ENCODE results near the gene ADH7.

ADH7 gene

DNA sequence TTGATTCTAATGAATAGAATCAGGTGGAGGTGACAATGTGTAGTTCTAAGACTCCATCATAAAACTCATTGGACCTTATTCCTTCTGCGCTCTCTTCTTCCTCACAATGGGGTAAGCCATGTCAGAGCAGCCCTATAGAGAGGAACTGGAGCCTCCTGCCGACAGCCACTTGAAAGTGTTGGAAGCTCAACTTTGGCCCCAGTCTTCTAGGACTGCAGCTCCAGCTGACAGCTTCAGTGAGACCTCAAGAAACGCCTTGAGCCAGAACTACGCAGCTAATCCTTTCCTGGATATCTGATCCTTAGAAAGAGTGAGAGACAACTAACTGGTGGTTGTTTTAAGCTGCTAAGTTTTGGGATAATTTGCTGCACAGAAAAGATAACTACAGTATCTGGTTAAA lies 22.1 kb upstream of the ADH7 start:
- Histone ChIP-seq H3F3A (ENCODE audit: control insufficient read depth, insufficient read depth) (no peaks in the 10 kb centered on the region), H3K79me2 (ENCODE audit: control insufficient read depth, low read length) (no peaks in the 10 kb centered on the region), H4K20me1 (ENCODE audit: control insufficient read depth, insufficient read depth, low read depth, low read length) (no peaks in the 10 kb centered on the region), H3K9me2 (replicated peaks; ENCODE audit: control insufficient read depth, low read length) (no peaks in the 10 kb centered on the region), H3K9me3 (ENCODE audit: control insufficient read depth, insufficient read depth, low read length) (peaks cover 4% of the 10 kb centered on the region; the same call in 1 of the 2 replicates), H3K4me2 (ENCODE audit: low read length) (no peak overlapping the region), H3K4me3 (ENCODE audit: low read length) (no peak overlapping the region), H3K4me1 (ENCODE audit: control insufficient read depth, low read length) (no peaks in the 10 kb centered on the region), H3K27ac (ENCODE audit: low read depth, low read length) (no peak overlapping the region), H3K36me3 (ENCODE audit: control insufficient read depth, low read length) (no peaks in the 10 kb centered on the region), H3K27me3 (ENCODE audit: control insufficient read depth, low read length) (no peaks in the 10 kb centered on the region)
- TF ChIP-seq CTCF (IDR thresholded peaks at IDR 0.05; ENCODE audit: low read depth, low read length, poor library complexity, severe bottlenecking) (no peak), EZH2phosphoT487 (IDR thresholded peaks at IDR 0.05; ENCODE audit: borderline replicate concordance, low read length) (no peak)

DNA sequence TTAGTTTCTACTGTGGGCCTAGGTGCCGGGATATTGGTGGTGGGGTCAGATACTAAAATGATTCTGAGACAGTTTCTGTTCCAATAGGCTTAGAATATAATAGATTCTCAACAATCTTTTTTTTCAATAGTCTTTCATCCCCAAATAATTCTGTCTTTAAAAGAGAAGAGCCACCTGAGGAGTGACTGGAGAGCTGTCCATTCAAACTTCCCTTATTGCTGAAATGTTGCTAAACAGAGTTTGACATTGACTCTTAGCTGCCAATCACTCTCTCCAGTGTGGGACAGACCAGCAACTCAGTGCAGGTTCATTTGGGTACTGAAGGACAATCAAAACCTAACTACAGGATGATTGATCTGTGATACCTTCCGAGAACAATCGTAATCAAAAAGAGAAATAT lies 12.4 kb upstream of the ADH7 start:
- Histone ChIP-seq H3K4me2 (ENCODE audit: low read length) (no peak overlapping the region), H3F3A (ENCODE audit: control insufficient read depth, insufficient read depth) (no peaks in the 10 kb centered on the region), H3K9me3 (ENCODE audit: control insufficient read depth, insufficient read depth, low read length) (peaks cover 1% of the 10 kb centered on the region; the same call in 1 of the 2 replicates), H3K9me2 (replicated peaks; ENCODE audit: control insufficient read depth, low read length) (no peaks in the 10 kb centered on the region), H4K20me1 (ENCODE audit: control insufficient read depth, insufficient read depth, low read depth, low read length) (no peaks in the 10 kb centered on the region), H3K4me3 (ENCODE audit: low read length) (no peak overlapping the region), H3K79me2 (ENCODE audit: control insufficient read depth, low read length) (no peaks in the 10 kb centered on the region), H3K27me3 (ENCODE audit: control insufficient read depth, low read length) (peaks cover 3% of the 10 kb centered on the region), H3K27ac (ENCODE audit: low read depth, low read length) (no peak overlapping the region), H3K4me1 (ENCODE audit: control insufficient read depth, low read length) (no peaks in the 10 kb centered on the region), H3K36me3 (ENCODE audit: control insufficient read depth, low read length) (no peaks in the 10 kb centered on the region)
- TF ChIP-seq EZH2phosphoT487 (IDR thresholded peaks at IDR 0.05; ENCODE audit: borderline replicate concordance, low read length) (no peak), CTCF (IDR thresholded peaks at IDR 0.05; ENCODE audit: low read depth, low read length, poor library complexity, severe bottlenecking) (no peak)

DNA sequence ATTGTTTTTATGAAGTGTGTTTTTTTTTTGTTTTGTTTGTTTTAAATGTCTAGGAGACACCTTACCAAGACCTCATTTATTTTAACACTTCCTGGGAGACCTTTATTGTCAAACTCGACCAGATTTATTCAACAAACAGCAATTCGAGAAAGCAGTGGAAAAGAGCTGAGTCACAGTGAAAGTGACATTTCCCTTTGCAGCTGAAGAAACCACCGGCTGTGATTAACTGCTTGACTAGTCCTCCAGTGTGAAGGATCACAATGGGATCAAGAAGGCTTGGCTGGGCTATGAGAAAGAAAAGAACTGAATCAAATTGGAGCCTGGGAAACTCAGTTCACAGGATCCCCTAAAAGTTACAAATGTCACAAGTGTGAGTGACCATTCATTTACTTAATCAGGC lies 11.9 kb upstream of the ADH7 start:
- Histone ChIP-seq H3K4me2 (ENCODE audit: low read length) (no peak overlapping the region), H3F3A (ENCODE audit: control insufficient read depth, insufficient read depth) (no peaks in the 10 kb centered on the region)
- no peak for TF ChIP-seq CTCF (IDR thresholded peaks at IDR 0.05; ENCODE audit: low read depth, low read length, poor library complexity, severe bottlenecking)
- TF ChIP-seq EZH2phosphoT487 (IDR thresholded peaks at IDR 0.05; ENCODE audit: borderline replicate concordance, low read length): no peak

GRCh38 chr4:99438405-99438780 lies 3.3 kb upstream of the ADH7 start:
- no peak overlapping the region for H3K27ac ChIP-seq (ENCODE audit: low read depth, low read length)
- no peak for TF ChIP-seq EZH2phosphoT487 (IDR thresholded peaks at IDR 0.05; ENCODE audit: borderline replicate concordance, low read length)
- no peak for TF ChIP-seq CTCF (IDR thresholded peaks at IDR 0.05; ENCODE audit: low read depth, low read length, poor library complexity, severe bottlenecking)
- no peaks in the 10 kb centered on the region for H3K36me3 ChIP-seq (ENCODE audit: control insufficient read depth, low read length)
- no peaks in the 10 kb centered on the region for H4K20me1 ChIP-seq (ENCODE audit: control insufficient read depth, insufficient read depth, low read depth, low read length)
- H3F3A ChIP-seq (ENCODE audit: control insufficient read depth, insufficient read depth): no peaks in the 10 kb centered on the region
- H3K79me2 ChIP-seq (ENCODE audit: control insufficient read depth, low read length): no peaks in the 10 kb centered on the region
- H3K4me2 ChIP-seq (ENCODE audit: low read length): no peak overlapping the region
- no peaks in the 10 kb centered on the region for H3K4me1 ChIP-seq (ENCODE audit: control insufficient read depth, low read length)
- H3K27me3 ChIP-seq (ENCODE audit: control insufficient read depth, low read length): no peaks in the 10 kb centered on the region
- H3K9me2 ChIP-seq (replicated peaks; ENCODE audit: control insufficient read depth, low read length): no peaks in the 10 kb centered on the region
- H3K4me3 ChIP-seq (ENCODE audit: low read length): no peak overlapping the region
- no peaks in the 10 kb centered on the region for H3K9me3 ChIP-seq (ENCODE audit: control insufficient read depth, insufficient read depth, low read length)

More for the DNA sequence above, 11.9 kb upstream of the ADH7 start:
- Histone ChIP-seq H3K9me2 (replicated peaks; ENCODE audit: control insufficient read depth, low read length) (no peaks in the 10 kb centered on the region), H3K4me3 (ENCODE audit: low read length) (no peak overlapping the region), H3K4me1 (ENCODE audit: control insufficient read depth, low read length) (no peaks in the 10 kb centered on the region), H3K27me3 (ENCODE audit: control insufficient read depth, low read length) (peaks cover 3% of the 10 kb centered on the region), H3K27ac (ENCODE audit: low read depth, low read length) (no peak overlapping the region), H4K20me1 (ENCODE audit: control insufficient read depth, insufficient read depth, low read depth, low read length) (no peaks in the 10 kb centered on the region), H3K79me2 (ENCODE audit: control insufficient read depth, low read length) (no peaks in the 10 kb centered on the region), H3K9me3 (ENCODE audit: control insufficient read depth, insufficient read depth, low read length) (no peaks in the 10 kb centered on the region), H3K36me3 (ENCODE audit: control insufficient read depth, low read length) (no peaks in the 10 kb centered on the region)
